ENCODE data around the gene NFASC.

DNA sequence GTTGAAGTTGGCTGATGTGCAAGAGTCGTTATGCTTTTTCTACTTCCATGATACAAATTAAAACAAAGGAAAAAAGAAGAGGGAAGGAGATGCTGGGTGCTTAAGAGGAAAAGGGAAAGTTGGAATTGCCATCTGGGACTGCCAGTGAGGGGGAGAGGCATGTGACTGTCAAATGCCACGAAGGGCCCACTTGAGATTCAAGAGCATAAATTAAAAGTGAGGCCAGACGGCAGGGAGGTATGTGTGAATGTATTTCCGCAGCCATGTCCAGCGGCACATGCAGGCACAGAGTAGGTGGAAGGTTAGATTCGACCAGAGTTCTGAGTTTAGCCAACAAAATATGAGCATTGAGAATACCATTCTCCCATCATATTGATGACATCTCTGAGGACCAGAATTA lies 32.0 kb downstream of the NFASC start:
- TF ChIP-seq POLR2AphosphoS5 (IDR thresholded peaks at IDR 0.05): no peak
- TF ChIP-seq, protein P1, sequence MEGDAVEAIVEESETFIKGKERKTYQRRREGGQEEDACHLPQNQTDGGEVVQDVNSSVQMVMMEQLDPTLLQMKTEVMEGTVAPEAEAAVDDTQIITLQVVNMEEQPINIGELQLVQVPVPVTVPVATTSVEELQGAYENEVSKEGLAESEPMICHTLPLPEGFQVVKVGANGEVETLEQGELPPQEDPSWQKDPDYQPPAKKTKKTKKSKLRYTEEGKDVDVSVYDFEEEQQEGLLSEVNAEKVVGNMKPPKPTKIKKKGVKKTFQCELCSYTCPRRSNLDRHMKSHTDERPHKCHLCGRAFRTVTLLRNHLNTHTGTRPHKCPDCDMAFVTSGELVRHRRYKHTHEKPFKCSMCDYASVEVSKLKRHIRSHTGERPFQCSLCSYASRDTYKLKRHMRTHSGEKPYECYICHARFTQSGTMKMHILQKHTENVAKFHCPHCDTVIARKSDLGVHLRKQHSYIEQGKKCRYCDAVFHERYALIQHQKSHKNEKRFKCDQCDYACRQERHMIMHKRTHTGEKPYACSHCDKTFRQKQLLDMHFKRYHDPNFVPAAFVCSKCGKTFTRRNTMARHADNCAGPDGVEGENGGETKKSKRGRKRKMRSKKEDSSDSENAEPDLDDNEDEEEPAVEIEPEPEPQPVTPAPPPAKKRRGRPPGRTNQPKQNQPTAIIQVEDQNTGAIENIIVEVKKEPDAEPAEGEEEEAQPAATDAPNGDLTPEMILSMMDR (IDR thresholded peaks at IDR 0.05): no peak

Measured in suprapubic skin (tissue), 3 donors.